Stimulated activated CD4-positive, alpha-beta T cell treated with anti-CD3 and anti-CD28 coated beads, Interleukin-1b, Interleukin-23, amount 100 ng/mL, for 4 hours (primary cell): ENCODE results near the gene MAP3K2.

Experiments
- DNase-seq, 2 donors: peaks; one replicate each; pipeline ENCODE4 v3.0.0-alpha.2; 2020; ENCODE audit warnings: low read depth in 2 of 2

The MAP3K2 gene

GRCh38 chr2:127387655-127388422 is at the start of gene MAP3K2:
Gene MAP3K2 (minus strand): TSS chr2:127387975. CDS start chr2:127343129, 44,846 bp downstream.
- peak; percentile 95 to 99 for DNase-seq

GRCh38 chr2:127437056-127437455 is 49.3 kb upstream of the MAP3K2 start:
- no peak for DNase-seq

GRCh38 chr2:127434515-127434914 is 46.7 kb upstream of the MAP3K2 start:
- DNase-seq, result no peak

- no peak for DNase-seq
Measured at GRCh38 chr2:127431408-127432023, 43.7 kb upstream of the MAP3K2 start.

GRCh38 chr2:127429844-127430425 is 42.2 kb upstream of the MAP3K2 start:
- no peak for DNase-seq

DNA sequence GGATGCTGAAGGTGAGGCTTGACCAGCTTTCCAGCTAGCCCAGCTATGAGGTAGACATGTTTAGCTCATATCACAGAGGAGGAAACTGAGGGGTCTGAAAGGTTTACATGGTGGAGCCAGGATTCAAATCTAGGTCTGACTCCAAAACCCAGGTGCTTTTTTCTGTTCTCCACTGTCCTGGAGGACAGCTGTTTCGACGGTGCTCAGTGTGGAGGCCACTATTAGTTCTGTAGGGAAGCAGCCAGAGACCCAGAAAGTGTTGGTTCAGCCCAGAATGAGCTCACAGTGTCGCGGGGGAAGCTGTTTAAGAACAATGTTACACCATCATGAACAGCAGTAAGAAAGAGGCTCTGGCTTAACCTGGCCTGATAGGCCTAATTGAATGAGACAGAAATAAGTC is 41.5 kb upstream of the MAP3K2 start:
- no peak for DNase-seq

DNA sequence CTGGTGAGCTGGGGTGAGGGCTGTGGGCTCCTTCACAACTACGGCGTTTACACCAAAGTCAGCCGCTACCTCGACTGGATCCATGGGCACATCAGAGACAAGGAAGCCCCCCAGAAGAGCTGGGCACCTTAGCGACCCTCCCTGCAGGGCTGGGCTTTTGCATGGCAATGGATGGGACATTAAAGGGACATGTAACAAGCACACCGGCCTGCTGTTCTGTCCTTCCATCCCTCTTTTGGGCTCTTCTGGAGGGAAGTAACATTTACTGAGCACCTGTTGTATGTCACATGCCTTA is 41.0 kb upstream of the MAP3K2 start:
- no peak for DNase-seq

- no peak for DNase-seq
Measured at GRCh38 chr2:127428057-127428814, 40.5 kb upstream of the MAP3K2 start.

DNA sequence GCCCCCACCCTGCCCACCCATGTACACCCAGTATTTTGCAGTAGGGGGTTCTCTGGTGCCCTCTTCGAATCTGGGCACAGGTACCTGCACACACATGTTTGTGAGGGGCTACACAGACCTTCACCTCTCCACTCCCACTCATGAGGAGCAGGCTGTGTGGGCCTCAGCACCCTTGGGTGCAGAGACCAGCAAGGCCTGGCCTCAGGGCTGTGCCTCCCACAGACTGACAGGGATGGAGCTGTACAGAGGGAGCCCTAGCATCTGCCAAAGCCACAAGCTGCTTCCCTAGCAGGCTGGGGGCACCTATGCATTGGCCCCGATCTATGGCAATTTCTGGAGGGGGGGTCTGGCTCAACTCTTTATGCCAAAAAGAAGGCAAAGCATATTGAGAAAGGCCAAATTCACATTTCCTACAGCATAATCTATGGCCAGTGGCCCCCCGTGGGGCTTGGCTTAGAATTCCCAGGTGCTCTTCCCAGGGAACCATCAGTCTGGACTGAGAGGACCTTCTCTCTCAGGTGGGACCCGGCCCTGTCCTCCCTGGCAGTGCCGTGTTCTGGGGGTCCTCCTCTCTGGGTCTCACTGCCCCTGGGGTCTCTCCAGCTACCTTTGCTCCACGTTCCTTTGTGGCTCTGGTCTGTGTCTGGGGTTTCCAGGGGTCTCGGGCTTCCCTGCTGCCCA is 39.7 kb upstream of the MAP3K2 start:
- no peak for DNase-seq

GRCh38 chr2:127426501-127427354 is 39.0 kb upstream of the MAP3K2 start:
- no peak for DNase-seq

- DNase-seq, result no peak
Measured at GRCh38 chr2:127425540-127426490, 38.0 kb upstream of the MAP3K2 start.

DNA sequence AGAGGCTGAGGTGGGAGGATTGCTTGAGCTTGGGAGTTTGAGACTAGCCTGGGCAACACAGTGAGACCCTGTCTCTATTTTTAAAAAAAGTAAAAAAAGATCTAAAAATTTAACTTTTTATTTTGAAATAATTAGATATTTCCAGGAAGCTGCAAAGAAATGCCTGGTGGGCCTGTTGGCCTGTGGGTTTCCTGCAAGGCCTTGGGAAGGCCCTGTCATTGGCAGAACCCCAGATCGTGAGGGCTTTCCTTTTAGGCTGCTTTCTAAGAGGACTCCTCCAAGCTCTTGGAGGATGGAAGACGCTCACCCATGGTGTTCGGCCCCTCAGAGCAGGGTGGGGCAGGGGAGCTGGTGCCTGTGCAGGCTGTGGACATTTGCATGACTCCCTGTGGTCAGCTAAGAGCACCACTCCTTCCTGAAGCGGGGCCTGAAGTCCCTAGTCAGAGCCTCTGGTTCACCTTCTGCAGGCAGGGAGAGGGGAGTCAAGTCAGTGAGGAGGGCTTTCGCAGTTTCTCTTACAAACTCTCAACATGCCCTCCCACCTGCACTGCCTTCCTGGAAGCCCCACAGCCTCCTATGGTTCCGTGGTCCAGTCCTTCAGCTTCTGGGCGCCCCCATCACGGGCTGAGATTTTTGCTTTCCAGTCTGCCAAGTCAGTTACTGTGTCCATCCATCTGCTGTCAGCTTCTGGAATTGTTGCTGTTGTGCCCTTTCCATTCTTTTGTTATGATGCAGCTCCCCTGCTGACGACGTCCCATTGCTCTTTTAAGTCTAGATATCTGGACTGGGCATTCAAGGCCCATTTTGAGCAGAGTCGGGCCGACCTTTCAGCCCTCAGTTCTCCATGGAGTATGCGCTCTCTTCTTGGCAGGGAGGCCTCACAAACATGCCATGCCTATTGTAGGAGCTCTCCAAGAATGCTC is 37.1 kb upstream of the MAP3K2 start:
- DNase-seq, result no peak

DNA sequence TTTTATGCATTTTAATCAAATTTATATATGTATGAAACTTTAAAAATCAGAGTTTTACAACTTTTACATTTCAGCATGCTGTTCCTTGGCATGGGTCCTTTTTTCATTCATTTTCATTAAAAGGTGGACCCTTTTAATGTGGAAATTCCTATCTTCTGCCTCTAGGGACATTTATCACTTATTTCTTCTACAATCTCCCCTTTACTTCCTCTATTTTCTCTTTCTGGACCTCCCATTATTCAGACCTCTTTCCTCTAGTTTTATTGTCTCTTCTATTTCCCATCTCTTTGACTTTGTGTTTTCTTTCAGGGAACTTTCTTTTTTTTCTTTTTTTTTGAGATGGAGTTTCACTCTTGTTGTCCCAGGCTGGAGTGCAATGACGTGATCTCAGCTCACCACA is 36.1 kb upstream of the MAP3K2 start:
- no peak for DNase-seq

GRCh38 chr2:127423478-127423843 is 35.7 kb upstream of the MAP3K2 start:
- DNase-seq, result no peak

GRCh38 chr2:127422559-127423477 is 35.0 kb upstream of the MAP3K2 start:
- no peak for DNase-seq

DNA sequence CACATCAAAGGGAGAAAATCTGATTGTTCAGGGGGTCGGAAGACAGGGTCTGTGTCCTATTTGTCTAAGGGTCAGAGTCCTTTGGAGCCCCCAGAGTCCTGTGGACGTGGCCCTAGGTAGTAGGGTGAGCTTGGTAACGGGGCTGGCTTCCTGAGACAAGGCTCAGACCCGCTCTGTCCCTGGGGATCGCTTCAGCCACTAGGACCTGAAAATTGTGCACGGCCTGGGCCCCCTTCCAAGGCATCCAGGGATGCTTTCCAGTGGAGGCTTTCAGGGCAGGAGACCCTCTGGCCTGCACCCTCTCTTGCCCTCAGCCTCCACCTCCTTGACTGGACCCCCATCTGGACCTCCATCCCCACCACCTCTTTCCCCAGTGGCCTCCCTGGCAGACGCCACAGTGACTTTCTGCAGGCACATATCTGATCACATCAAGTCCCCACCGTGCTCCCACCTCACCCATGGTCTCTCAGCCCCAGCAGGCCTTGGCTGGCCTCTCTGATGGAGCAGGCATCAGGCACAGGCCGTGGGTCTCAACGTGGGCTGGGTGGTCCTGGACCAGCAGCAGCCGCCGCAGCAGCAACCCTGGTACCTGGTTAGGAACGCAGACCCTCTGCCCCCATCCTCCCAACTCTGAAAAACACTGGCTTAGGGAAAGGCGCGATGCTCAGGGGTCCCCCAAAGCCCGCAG is 34.2 kb upstream of the MAP3K2 start:
- no peak for DNase-seq

DNA sequence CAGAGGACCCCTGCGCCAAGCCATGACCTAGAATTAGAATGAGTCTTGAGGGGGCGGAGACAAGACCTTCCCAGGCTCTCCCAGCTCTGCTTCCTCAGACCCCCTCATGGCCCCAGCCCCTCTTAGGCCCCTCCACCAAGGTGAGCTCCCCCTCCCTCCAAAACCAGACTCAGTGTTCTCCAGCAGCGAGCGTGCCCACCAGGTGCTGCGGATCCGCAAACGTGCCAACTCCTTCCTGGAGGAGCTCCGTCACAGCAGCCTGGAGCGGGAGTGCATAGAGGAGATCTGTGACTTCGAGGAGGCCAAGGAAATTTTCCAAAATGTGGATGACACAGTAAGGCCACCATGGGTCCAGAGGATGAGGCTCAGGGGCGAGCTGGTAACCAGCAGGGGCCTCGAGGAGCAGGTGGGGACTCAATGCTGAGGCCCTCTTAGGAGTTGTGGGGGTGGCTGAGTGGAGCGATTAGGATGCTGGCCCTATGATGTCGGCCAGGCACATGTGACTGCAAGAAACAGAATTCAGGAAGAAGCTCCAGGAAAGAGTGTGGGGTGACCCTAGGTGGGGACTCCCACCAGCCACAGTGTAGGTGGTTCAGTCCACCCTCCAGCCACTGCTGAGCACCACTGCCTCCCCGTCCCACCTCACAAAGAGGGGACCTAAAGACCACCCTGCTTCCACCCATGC is 33.5 kb upstream of the MAP3K2 start:
- no peak for DNase-seq
